Large intestine (tissue), 3 donors: ENCODE results near the gene PPP4R4. TPM values are rescaled to one million over a fixed set of nuclear protein-coding genes. Genes with fewer than 3 reads are reported as not detected.
"Not testable (repeated sequence)": the region's sequence is repeated elsewhere in the genome, so short reads cannot be mapped to it uniquely, and the experiment has no call there.

Experiments
- DNase-seq, 2 donors: peaks; one replicate each; pipeline versions ENCODE4 v3.0.0 to v3.0.0-alpha.2; 2013
- H3K27ac ChIP-seq: one replicate; pipeline ENCODE4 v1.5.1; 2013; ENCODE audit warnings: low read length
- H3K27me3 ChIP-seq: 2 replicates; pipeline ENCODE4 v1.6.1; 2013; ENCODE audit warnings: low read length; ENCODE audit not compliant: control insufficient read depth, insufficient read depth
- H3K36me3 ChIP-seq: 2 replicates; pipeline ENCODE4 v1.6.1; 2013; ENCODE audit warnings: low read length; ENCODE audit not compliant: control insufficient read depth, insufficient read depth
- H3K4me1 ChIP-seq: one replicate; pipeline ENCODE4 v1.6.1; 2013; ENCODE audit warnings: low read length; ENCODE audit not compliant: control insufficient read depth, insufficient read depth
- H3K4me3 ChIP-seq: one replicate; pipeline ENCODE4 v1.5.1; 2013; ENCODE audit warnings: low read length
- H3K9me3 ChIP-seq: one replicate; pipeline ENCODE4 v1.6.1; 2013; ENCODE audit warnings: mild to moderate bottlenecking, low read depth, low read length, moderate library complexity; ENCODE audit not compliant: control insufficient read depth
- WGBS: methylation state at CpG from one replicate; pipeline ENCODE4 v1.1.5; 2013; ENCODE audit warnings: low lambda C conversion rate; ENCODE audit not compliant: insufficient coverage; 5-methylcytosine and 5-hydroxymethylcytosine counted together
- polyA plus RNA-seq: library from polyadenylated mRNA; unstranded; fragments of 120-200 nt; gene quantifications from one replicate; pipeline ENCODE4 v1.2.1, GENCODE V29; 2013

PPP4R4 gene
- polyA plus RNA-seq, 1 donor: 0.16 TPM

DNA sequence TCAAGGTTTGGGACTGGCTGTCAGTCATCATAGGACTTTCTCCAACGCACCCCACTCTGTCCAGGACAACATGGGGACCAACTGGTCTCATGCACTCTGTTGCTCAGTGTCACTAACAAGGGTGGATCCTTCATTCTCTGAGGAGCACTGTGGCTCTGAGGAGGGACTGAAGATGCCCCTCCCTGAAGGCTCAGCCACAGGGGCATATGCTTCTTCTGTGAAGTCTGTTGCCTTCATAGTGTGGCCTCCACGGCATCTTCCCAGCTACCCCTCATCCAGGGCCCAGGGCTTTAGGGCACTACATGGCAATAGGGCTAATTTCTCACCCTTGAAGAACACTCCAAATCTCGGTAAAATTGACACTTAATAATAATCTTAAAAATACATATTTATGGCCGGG lies 30.4 kb upstream of the PPP4R4 start:
- no peak overlapping the region for H3K4me3 ChIP-seq
- no peak for DNase-seq
- H3K27me3 ChIP-seq: no peaks in the 10 kb centered on the region
- no CpG with 5 or more reads among the region's 4 CpGs for WGBS
- no peak overlapping the region for H3K27ac ChIP-seq
- no peaks in the 10 kb centered on the region for H3K4me1 ChIP-seq
- H3K9me3 ChIP-seq: no peaks in the 10 kb centered on the region
- no peaks in the 10 kb centered on the region for H3K36me3 ChIP-seq

DNA sequence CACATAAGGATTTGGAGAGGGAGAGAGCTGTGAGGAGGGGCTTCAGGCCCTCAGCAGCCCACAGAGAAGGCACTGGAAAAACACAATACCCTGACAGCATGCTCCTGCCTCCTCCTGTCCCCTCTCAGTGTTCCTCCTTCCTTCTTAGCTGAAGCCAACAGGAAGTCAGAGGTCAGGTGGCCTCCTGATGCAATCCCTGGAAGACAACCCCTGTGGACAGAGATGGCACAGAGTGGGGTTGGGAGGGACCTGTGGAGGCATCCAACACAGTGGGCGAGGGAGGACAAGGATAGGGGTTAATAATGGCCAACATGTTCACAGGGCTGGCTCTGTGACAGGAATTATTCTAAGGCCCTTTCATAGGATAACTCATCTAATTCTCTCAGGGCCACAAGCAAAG lies 29.4 kb upstream of the PPP4R4 start:
- H3K27me3 ChIP-seq: no peaks in the 10 kb centered on the region
- no peaks in the 10 kb centered on the region for H3K4me1 ChIP-seq
- H3K27ac ChIP-seq: no peak overlapping the region
- DNase-seq: no peak
- H3K4me3 ChIP-seq: no peak overlapping the region
- H3K36me3 ChIP-seq: no peaks in the 10 kb centered on the region
- no peaks in the 10 kb centered on the region for H3K9me3 ChIP-seq
- no CpG with 5 or more reads among the region's 1 CpG for WGBS

DNA sequence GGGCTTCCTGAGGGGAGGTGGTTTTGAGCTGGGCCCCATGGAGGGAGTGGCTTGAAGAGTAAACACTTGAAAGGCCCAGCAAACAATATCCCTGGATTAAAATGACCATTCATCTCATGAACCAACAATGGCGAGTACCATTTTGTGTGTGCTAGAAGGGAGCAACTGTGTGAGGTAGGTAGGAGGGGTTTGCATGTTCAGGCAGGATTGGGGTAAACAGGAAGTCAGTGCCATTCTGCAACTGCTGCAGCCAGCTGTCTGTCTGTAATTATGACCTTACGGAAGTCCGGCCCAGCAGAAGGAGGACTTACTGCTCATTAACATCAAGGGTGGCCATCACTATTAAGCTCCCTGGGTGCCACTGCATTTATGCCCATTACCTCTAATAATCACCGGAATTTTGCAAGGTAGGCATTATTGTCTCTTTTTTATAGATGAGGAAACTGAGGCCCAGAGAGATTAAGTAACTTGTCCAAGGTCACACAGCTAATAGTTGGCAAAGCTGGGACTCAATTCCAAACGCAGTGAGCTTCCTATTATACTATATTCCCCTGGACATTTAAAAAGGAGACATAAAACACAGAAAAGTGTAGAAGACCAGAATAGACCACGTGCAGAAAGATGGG lies 28.1 kb upstream of the PPP4R4 start:
- H3K27me3 ChIP-seq: no peaks in the 10 kb centered on the region
- WGBS: no CpG with 5 or more reads among the region's 6 CpGs
- no peaks in the 10 kb centered on the region for H3K9me3 ChIP-seq
- no peaks in the 10 kb centered on the region for H3K4me1 ChIP-seq
- no peak overlapping the region for H3K4me3 ChIP-seq
- no peak for DNase-seq
- H3K27ac ChIP-seq: no peak overlapping the region
- no peaks in the 10 kb centered on the region for H3K36me3 ChIP-seq

DNA sequence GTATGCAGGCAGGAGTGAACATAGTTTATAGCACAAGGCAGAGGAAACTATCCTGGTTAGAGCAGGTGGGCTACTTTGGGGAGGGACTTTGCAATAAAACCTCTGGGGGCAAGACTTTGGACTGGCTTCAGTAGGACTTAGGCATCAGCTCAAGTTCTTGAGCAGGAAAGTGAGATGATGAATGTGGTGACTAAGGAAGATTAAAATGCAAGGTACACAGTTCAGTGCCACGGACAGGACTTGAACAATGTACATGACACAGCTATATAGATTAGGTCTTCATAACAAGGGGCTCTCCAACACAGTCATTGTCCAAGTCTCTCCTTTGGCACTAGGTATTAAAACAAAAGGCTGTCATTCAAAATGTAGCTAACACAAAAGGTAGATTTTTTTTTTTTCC lies 21.4 kb upstream of the PPP4R4 start:
- H3K27ac ChIP-seq: no peak overlapping the region
- no CpG with 5 or more reads among the region's 1 CpG for WGBS
- DNase-seq: peak in 1 of 2 donors; percentile 67

DNA sequence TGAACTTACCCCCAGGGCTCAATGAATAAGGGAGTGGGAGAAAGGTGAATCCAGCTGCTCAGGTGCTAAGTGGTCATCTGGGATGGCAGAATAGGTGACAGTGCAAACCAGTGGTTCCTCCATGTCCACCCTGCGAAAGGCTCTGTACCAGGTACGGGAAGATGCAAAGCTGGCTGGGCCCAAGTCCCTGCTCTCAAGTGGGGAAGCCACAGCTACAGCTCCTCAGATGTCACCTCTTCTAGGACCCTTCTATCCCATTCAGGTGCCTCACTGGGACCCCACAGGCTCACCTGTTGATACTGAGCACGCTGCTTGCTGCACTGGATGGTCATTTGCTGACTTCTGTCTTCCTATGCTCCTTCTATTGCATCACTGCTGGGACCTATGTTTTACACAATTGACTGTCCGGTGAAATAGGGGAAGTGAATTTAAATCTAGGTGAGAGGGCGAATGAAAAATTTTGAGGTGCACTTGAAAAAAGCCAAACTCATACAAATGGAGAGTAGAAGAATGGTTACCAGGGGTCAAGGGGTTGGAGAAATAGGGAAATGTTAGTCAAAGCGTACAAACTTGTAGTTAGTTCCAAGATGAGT lies 20.3 kb upstream of the PPP4R4 start:
- WGBS: 95% methylated on average over 2 of the region's 6 CpGs

More for the DNA sequence above, 21.4 kb upstream of the PPP4R4 start:
- H3K27me3 ChIP-seq: no peaks in the 10 kb centered on the region
- H3K4me1 ChIP-seq: peaks cover 3% of the 10 kb centered on the region
- peaks cover 4% of the 10 kb centered on the region for H3K9me3 ChIP-seq
- H3K4me3 ChIP-seq: no peak overlapping the region
- H3K36me3 ChIP-seq: no peaks in the 10 kb centered on the region

DNA sequence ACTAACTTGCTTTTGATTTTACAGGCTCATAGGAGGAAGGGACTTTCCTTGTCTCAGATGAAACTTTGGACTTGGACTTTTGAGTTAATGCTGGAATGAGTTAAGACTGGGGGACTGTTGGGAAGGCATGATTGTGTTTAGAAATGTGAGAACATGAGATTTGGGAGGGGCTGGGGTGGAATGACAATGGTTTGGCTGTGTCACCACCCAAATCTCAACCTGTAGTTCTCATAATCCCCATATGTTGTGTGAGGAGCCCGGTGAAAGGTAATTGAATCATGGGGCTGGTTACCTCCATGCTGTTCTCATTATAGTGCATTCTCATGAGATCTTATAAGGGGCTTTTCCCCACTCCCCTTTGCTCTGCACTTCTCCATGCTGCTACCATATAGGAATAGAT lies 18.0 kb upstream of the PPP4R4 start:
- DNase-seq: peak in 1 of 2 donors; percentile 50
- H3K36me3 ChIP-seq, H3K27me3 ChIP-seq, H3K4me3 ChIP-seq, H3K4me1 ChIP-seq, H3K9me3 ChIP-seq, H3K27ac ChIP-seq: not testable (repeated sequence)
- no CpG with 5 or more reads among the region's 1 CpG for WGBS

More for the DNA sequence above, 20.3 kb upstream of the PPP4R4 start:
- Histone ChIP-seq H3K9me3 (peaks cover 4% of the 10 kb centered on the region), H3K27me3 (no peaks in the 10 kb centered on the region), H3K4me1 (peaks cover 3% of the 10 kb centered on the region), H3K4me3 (no peak overlapping the region), H3K27ac (no peak overlapping the region), H3K36me3 (no peaks in the 10 kb centered on the region)
- DNase-seq: no peak

DNA sequence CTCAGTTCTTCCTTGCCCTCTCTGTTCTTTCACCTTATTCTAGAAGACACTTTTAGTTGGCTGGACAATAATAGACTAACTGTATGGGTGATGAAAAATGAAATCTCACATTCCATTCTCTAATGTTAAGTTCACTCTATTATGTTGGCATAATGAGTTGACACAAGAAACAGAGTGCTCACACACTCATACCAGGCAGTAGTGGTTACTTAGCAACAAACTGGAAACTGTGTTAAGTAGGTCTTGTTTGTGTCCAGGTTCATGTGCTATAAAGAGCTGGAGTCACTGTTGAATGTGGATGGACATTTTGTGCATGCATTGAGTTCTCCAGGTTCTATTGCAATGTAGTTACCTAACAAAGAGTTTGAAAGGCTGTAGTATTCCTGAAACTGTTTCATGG lies 16.9 kb upstream of the PPP4R4 start:
- Histone ChIP-seq H3K4me1 (peaks cover 3% of the 10 kb centered on the region), H3K36me3 (no peaks in the 10 kb centered on the region), H3K9me3 (peaks cover 4% of the 10 kb centered on the region), H3K27me3 (no peaks in the 10 kb centered on the region), H3K4me3 (no peak overlapping the region), H3K27ac (no peak overlapping the region)
- no peak for DNase-seq

DNA sequence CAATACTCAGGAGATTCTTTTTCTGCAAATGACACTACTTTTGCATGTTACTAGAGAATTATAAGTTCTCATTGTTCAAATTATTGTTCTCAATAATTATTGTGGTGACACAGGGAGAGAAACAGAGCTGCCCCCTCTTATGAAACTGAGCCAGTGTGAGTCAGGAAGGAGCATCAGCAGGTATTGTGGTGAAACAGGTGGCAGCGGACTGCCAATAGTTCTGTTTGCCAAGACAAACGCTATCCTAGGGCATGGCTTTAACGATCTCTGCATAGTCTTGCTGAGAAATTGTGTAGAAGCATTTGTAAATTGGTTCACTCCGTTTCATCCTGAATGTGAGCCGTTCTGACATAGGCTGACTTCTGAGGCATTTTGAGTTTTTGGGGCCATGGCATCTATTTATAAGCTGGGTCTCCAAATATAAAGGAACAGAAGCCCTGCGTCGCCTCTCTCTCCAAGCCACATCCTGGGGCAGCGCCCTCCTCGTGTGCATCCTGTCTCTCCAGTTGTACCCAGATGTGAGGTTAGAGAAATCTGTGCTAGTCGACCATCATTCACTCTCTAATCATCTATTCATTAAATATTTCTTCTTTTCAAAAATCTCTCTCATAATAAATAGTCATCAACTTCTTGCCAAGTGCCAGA lies 15.8 kb upstream of the PPP4R4 start:
- H3K27me3 ChIP-seq: no peaks in the 10 kb centered on the region
- H3K27ac ChIP-seq: no peak overlapping the region
- DNase-seq: no peak
- H3K4me1 ChIP-seq: peaks cover 3% of the 10 kb centered on the region
- no peak overlapping the region for H3K4me3 ChIP-seq
- no CpG with 5 or more reads among the region's 10 CpGs for WGBS
- peaks cover 4% of the 10 kb centered on the region for H3K9me3 ChIP-seq
- H3K36me3 ChIP-seq: no peaks in the 10 kb centered on the region

DNA sequence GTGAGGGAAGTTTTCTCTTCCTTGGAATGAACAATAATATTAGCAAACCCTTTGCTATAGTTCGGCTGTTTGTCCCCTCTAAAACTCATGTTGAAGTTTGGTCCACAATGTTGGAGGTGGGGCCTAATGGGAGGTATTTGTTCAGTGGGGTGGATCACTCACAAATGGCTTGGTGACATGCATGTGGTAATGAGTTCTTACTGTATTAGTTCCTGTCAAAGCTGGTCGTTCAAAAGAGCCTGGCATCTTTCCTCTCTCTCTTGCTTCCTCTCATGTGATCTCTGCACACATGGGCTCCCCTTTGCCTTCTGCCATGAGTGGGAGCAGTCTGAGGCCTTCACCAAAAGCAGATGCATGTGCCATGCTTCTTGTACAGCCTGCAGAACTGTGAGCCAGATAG lies 13.1 kb upstream of the PPP4R4 start:
- Histone ChIP-seq H3K4me1 (no peaks in the 10 kb centered on the region), H3K4me3 (no peak overlapping the region), H3K27ac (no peak overlapping the region), H3K27me3 (peaks cover 23% of the 10 kb centered on the region), H3K9me3 (no peaks in the 10 kb centered on the region), H3K36me3 (no peaks in the 10 kb centered on the region)
- WGBS: no CpG with 5 or more reads among the region's 2 CpGs
- DNase-seq: no peak

DNA sequence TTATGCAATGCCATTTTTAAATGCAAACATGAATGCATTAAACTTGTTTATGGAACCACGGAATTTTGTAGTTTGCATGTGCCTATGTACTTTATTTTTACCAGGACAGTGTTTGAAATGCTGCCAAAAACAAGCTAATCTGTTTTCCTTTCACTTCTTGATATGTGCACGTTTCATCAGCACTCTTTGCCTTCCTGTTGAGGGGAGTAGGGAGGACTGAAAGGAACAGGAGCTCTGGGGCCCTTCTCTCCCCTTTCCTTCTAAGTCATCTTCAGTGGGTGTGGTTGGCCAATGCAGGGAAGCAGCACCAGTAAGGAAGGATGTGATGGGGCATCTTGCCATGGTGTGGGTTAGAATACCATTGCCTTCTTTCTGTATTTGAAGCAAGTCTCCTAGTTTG lies 12.1 kb upstream of the PPP4R4 start:
- H3K36me3 ChIP-seq: no peaks in the 10 kb centered on the region
- no peaks in the 10 kb centered on the region for H3K4me1 ChIP-seq
- no peak overlapping the region for H3K4me3 ChIP-seq
- no peak overlapping the region for H3K27ac ChIP-seq
- peak in 1 of 2 donors; percentile 14 for DNase-seq
- WGBS: no CpG with 5 or more reads among the region's 2 CpGs
- no peaks in the 10 kb centered on the region for H3K9me3 ChIP-seq
- peaks cover 23% of the 10 kb centered on the region for H3K27me3 ChIP-seq

DNA sequence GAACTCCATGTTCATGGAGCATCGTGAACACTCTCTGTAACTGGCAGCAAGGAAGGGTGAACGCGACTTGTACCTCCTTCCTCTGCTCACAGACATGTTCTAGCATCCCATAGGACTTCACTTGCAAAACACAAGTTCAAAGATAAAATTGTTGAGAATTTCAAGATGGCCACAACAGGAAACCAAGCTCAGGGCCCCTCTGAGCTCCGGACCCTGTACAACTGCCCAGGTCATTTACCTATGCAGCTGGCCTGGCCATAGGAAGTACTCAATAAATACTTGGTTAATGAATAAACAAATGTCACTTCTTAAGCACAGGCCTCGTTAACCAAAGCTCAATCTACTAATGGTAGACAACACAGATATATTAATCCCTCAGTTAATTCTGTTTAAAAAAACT lies 11.7 kb upstream of the PPP4R4 start:
- WGBS: 100% methylated on average over 2 of the region's 5 CpGs
- no peaks in the 10 kb centered on the region for H3K9me3 ChIP-seq
- no peaks in the 10 kb centered on the region for H3K36me3 ChIP-seq
- peaks cover 23% of the 10 kb centered on the region for H3K27me3 ChIP-seq
- no peaks in the 10 kb centered on the region for H3K4me1 ChIP-seq
- no peak overlapping the region for H3K27ac ChIP-seq
- no peak for DNase-seq
- H3K4me3 ChIP-seq: no peak overlapping the region
